T-helper 2 cell (primary cell): ENCODE measurements around the gene FEZF1.

Experiments used
- DNase-seq, 5 experiments: peaks; one replicate each; pipeline versions ENCODE4 v3.0.0 to v3.0.0-alpha.2; 2012 to 2022
- total RNA-seq, 2 donors: gene quantifications; one replicate each; lab custom pipeline; 2026; lab: John Stamatoyannopoulos, UW

FEZF1 gene
- total RNA-seq, result 0 reads per million in 2 donors

GRCh38 chr7:122304319-122304975 lies at the start of gene FEZF1:
TSS of gene FEZF1 (minus strand) at chr7:122304750. CDS start at chr7:122304437, 313 bp downstream.
- DNase-seq, result no peak

GRCh38 chr7:122352454-122352853 lies 47.9 kb upstream of the FEZF1 start:
- DNase-seq, result no peak

GRCh38 chr7:122350701-122351100 lies 46.2 kb upstream of the FEZF1 start:
- no peak for DNase-seq

- no peak for DNase-seq
Observed at GRCh38 chr7:122344303-122344620, 39.7 kb upstream of the FEZF1 start.

- DNase-seq, result no peak
Observed at GRCh38 chr7:122343601-122344302, 39.2 kb upstream of the FEZF1 start.

- DNase-seq, result no peak
Observed at GRCh38 chr7:122340427-122340826, 35.9 kb upstream of the FEZF1 start.

- no peak for DNase-seq
Observed at GRCh38 chr7:122339145-122339904, 34.8 kb upstream of the FEZF1 start.

- no peak for DNase-seq
Observed at GRCh38 chr7:122337011-122337410, 32.5 kb upstream of the FEZF1 start.

- no peak for DNase-seq
Observed at GRCh38 chr7:122329145-122329802, 24.7 kb upstream of the FEZF1 start.

GRCh38 chr7:122327969-122328368 lies 23.4 kb upstream of the FEZF1 start:
- no peak for DNase-seq

- DNase-seq, result no peak
Observed at GRCh38 chr7:122316467-122317388, 12.2 kb upstream of the FEZF1 start.

GRCh38 chr7:122315507-122316466 lies 11.2 kb upstream of the FEZF1 start:
- DNase-seq, result no peak

- no peak for DNase-seq
Observed at GRCh38 chr7:122314284-122314683, 9.7 kb upstream of the FEZF1 start.

GRCh38 chr7:122312789-122313188 lies 8.2 kb upstream of the FEZF1 start:
- no peak for DNase-seq

GRCh38 chr7:122311734-122312450 lies 7.3 kb upstream of the FEZF1 start:
- DNase-seq, result no peak

GRCh38 chr7:122311050-122311700 lies 6.6 kb upstream of the FEZF1 start:
- no peak for DNase-seq

GRCh38 chr7:122310119-122311021 lies 5.8 kb upstream of the FEZF1 start:
- DNase-seq, result no peak

- no peak for DNase-seq
Observed at GRCh38 chr7:122309421-122309820, 4.9 kb upstream of the FEZF1 start.

- no peak for DNase-seq
Observed at GRCh38 chr7:122307228-122307621, 2.7 kb upstream of the FEZF1 start.
